ENCODE measurements around the gene HSCB.
A peak's percentile ranks its signal among the peaks of the same experiment; 100 is the strongest.
"Not testable (repeated sequence)": the region's sequence is repeated elsewhere in the genome, so short reads cannot be mapped to it uniquely, and the experiment has no call there.

HSCB gene, protein sequence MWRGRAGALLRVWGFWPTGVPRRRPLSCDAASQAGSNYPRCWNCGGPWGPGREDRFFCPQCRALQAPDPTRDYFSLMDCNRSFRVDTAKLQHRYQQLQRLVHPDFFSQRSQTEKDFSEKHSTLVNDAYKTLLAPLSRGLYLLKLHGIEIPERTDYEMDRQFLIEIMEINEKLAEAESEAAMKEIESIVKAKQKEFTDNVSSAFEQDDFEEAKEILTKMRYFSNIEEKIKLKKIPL

DNA sequence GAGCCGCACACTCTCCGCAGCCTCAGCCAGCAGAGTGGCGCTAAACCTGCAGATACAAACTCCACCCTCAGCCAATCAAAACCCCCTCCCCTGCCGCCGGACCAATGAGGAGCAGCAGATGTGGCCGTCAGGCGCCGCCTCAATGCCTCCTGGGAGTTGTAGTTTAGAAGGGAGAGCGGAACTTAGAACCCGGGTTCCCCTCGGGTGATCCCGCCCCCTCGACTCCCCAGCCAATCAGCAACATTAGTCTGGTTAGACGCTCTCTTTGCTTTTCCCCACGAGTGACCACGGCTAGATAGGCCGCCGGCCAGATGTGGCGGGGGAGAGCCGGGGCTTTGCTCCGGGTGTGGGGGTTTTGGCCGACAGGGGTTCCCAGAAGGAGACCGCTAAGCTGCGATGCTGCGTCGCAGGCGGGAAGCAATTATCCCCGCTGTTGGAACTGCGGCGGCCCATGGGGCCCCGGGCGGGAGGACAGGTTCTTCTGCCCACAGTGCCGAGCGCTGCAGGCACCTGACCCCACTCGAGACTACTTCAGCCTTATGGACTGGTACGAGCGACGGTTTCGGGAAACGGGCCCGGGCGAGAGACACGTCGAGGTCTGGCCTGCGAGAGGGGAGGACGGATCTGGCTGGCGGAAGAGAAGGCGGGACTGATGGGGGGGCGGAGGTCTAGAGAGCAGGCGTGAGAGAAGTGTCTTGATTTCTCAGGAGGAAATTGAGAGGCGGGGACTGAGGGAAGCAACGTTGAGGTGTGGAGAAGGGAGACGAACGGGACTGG lies at the start of gene HSCB, which contains the start of gene CHEK2:
Gene HSCB, plus strand, starts transcription at position 255 of the 777 bp plus-strand sequence. Its CDS starts 57 bp downstream, at position 312.
Gene CHEK2, minus strand, starts transcription at position 36 of the 777 bp plus-strand sequence. CDS start 7,099 bp downstream, outside the sequence.
- DNase-seq: peak; percentile 87 to 99

DNA sequence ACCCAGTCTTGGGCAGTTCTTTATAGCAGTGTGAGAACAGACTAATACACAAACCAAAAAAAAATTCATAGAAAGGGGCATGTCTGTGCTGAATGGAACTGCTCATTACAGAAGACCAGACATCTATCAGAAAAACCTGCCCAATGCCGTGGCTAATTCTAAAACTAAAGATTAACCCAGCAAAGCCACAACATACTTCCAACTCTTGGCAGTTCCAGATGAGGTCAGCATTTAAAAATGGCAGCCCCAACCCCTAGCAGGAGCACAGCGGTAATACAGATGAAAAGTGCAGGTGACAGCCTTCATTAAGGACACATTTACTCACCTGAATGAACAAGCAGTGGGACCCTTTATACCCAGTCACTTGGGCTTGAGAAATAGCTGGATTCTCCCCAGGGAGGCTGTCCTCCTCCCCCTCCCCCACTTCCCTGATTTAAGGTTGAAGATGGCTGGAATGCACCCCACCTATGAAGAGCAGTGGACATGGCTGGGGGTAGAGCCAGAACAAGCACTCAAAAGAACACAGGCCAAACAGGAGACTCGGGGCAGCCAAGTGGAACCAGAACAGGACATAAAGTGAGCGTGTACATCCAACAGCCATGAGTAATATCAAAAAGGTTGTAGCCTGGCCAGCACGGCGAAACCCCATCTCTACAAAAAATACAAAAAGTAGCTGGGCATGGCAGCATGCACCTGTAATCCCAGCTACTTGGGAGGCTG lies 48.6 kb upstream of the HSCB start:
- DNase-seq: not testable (repeated sequence)

DNA sequence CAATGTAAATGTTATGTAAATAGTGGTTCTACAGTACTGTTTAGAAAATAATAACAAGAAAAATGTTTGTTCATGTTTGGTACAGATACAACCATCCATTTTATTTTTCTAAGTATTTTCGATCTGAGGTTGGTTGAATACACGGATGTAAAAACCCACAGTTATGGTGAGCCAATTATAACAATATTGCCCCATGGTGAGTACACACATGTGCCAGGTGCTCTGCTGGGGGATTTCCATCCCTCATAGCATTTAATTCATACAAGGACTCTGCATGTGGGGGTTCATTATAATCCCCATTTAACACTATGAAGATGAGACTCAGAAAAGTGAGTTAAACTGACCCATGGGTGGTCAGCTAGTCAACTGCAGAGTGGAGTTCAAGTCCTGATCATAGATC lies 38.9 kb upstream of the HSCB start:
- no peak for DNase-seq

DNA sequence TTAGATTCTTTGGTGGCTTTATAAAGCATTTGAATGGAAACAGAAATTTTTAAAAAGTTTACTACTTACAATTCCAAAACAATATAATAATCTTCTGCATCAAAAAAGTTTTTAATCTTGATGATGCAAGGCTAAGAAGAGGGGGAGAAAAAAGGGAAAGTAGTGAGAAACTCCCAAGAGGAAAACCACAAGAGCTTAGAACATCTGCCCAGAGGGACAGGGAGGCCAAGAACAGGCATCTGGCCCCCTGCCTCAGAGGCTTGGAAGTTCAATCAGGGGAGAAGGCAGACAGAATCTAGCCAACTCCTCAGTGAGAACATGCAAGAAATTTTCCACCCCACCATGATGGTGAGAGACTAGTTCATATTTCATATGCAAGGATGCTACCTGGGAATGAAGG lies 38.4 kb upstream of the HSCB start:
- no peak for DNase-seq

DNA sequence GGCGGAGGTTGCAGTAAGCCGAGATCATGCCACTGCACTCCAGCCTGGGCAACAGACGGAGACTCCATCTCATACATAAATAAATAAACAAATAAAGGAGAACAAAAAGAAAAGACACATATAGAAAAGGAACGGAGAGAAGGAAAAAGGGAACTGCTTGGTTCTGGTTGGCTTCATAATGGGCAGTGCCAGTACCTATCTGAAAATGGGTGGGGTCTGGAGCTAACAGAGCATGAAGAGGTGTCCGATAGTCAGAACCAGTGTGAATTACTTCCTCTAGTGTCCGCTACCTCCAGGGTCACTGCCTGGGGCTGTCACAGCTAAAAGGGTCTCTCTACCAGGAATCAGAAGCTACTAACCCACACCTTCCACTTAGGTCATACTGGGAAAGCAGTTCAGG lies 35.0 kb upstream of the HSCB start:
- no peak for DNase-seq

DNA sequence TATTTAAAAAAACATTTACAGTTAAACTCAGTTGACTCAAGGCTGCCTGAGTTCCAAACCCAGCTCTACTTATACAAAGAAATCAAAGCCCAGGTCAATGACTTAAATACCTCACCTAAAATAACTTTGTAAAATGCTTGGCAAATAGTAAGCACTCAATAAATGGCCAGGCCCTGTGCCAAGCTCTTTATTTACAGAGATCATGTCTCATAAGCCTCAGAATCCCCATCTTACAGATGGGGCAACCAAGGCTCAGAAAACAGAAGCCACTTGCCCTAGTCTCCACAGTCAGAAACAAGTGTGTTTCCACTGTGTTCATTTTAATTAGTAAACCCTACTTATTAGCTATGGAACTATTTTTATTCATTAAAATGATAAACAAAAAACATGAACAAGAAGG lies 31.7 kb upstream of the HSCB start:
- DNase-seq: no peak

DNA sequence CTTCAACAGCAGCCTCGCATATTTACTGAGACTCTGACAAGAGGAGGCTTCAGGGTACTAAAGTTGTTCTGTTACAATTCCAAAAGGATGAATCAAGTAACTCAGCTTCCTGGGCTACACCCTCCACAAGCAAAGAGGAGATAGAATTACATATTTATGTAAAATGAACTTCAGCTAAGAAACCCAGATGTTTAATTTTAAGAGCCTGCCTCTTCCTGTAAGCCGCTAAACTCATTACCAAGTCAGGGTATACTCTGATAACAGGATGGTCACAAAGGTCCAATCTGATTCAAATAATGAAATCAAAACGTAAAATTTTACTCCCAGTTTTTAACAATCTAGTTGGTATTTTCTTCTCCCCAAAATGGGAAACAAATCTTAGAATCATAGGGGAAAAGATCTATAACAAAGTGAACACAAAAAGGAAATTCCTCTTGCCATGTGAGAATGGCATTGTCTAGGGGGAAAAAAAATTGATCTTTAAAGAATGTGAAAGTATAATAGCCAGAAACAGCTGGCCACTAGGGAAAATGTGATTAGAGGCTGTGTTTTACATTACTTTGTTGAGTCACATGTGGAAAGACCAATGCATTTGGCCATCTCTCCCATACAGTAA lies 31.2 kb upstream of the HSCB start:
- no peak for DNase-seq

DNA sequence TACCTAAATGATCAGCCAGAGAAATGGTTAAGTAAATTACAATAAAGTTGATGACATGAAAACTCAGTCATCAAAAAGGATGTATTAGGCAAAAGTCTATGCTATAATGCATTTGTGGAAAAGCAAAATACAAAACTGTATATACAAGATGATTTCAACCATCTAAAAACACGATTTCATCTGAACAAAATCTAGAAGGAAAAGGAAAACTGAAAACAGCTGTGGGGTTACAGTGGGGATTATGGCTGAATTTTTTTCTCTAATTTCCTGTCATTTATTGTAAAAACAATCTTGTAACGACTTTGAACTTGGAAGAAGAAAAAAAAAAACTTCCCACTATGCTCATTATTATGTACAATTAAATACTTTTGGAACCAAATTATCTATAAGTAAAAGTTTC lies 30.5 kb upstream of the HSCB start:
- DNase-seq: no peak

DNA sequence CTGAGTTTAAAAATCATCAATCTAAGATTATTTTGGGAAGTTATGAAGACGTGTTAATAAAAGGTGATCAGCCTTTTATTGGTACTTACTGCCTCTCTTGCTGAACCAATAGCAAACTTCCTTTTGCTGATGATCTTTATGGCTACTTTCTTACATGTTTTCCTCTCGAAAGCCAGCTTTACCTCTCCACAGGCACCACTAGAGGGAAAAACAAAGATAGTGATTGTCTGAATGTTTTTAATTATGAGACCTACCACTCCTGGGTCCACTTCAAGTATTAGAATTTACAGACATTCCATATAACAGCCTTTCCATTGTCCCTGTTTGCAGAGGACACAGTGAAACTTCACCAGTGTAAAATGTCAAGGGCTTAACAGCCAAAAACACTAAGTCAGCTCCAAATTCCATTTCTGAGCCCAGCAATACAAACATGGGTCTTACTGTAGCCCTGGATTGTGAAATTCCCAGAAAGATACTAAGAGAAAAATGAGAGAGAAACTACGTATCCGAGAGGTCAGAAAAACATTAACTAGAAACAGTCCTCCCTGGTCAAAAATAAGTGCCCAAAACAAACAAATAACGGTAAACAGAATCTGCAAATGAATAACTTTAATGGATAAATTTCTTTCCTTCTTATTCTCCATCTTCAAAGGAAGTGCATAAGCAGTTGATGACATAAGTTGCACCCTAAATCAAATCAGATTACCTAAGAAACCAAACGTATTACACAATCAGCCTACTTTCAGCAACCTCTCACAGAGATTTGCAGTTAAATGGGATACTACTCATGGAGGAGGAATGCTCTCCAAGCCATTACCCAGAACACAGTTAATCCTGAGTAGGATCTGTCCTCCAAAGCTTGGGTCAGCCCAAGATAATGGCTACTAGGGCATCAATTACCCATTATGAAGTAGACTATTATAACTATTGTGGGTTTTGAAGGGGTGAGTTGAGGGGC lies 29.7 kb upstream of the HSCB start:
- no peak for DNase-seq

DNA sequence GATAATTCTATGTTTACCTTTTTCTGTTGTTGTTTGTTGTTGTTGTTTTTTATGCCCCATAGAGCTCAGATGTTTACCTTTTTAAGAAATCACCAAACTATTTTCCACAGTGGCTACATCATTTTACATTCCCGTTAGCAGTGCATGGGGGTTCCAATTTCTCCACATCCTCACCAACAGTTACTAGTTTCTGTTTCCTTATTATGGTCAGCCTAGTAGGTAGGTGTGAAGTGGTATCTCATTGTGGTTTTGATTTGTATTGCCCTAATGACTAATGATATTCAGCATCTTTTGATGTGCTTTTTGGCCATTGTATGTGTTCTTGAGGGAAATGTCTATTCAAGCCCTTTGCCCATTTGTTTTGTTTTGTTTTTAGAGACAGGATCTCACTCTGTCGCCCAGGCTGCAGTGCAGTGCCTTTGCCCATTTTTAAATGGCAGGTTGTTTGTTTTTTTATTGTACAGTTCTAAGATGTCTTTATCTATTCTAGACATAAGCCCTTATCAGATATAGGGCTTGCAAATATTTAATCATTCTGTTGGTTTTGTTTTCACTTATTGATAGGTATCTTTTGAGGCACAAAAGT lies 27.7 kb upstream of the HSCB start:
- no peak for DNase-seq

DNA sequence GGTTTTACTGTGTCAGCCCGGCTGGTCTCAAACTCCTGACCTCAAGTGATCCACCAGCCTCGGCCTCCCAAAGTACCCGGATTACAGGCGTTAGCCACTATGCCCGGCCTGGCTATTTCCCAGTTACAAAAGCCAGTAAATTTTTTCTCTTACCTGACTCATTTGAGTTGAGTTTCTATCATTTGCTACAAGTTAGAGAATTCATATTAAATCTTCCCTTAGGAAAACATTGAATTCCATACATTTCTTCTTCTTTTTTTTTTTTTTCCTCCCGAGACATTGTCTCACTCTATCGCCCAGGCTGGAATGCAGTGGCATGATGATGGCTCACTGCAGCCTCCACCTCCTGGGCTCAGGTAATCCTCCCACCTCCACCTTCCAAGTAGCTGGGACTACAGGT lies 26.2 kb upstream of the HSCB start:
- DNase-seq: no peak

DNA sequence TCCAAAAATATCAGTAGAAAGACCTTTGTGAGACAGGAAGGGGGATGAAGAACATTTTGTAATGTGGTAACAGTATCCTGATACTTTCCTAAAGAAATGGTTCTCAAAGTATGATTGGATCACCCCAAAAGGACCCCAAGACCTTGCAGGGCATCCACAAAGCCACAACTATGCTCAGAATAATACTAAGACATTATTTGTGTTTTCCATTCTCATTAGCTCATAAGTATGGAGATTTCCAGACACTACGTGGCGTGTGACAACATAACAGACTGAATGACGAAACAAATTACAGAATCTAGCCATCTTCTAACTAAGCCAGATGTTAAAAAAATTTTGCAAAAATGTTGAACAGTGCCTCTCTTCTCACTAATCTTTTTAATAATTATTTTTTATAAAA lies 25.2 kb upstream of the HSCB start:
- DNase-seq: no peak

DNA sequence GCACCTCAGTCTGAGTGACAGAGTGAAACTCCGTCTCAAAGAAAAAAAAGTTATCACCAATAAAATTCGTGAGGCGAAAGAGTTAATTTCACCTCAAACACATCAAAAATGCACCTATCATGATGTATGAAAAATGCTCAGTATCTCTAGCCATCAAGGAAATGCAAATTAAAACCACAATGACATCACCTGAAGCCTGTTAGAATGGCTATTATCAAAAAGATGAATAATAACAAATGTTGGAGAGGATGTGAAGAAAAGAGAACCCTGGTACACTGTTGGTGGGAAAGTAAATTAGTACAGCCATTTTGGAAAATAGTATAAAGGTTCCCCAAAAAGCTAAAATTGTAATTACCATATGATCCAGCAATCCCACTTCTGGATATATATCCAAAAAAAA lies 23.8 kb upstream of the HSCB start:
- no peak for DNase-seq

DNA sequence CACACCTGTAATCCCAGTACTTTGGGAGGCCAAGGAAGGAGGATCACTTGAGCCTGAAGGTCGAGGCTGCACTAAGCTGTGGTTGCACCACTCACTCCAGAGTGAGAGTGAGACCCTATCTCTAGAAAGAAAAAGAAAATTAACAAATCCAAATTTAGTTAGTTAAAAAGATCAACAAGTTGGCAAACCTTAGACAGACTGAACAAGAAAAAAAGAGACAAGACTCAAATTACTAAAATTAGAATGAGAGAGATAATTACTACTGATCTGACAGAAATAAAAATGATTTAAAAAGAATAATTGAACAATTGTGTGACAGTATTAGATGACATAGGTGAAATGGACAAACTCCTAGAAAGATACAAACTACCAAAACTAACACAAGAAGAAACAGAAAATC lies 13.8 kb upstream of the HSCB start:
- DNase-seq: no peak

DNA sequence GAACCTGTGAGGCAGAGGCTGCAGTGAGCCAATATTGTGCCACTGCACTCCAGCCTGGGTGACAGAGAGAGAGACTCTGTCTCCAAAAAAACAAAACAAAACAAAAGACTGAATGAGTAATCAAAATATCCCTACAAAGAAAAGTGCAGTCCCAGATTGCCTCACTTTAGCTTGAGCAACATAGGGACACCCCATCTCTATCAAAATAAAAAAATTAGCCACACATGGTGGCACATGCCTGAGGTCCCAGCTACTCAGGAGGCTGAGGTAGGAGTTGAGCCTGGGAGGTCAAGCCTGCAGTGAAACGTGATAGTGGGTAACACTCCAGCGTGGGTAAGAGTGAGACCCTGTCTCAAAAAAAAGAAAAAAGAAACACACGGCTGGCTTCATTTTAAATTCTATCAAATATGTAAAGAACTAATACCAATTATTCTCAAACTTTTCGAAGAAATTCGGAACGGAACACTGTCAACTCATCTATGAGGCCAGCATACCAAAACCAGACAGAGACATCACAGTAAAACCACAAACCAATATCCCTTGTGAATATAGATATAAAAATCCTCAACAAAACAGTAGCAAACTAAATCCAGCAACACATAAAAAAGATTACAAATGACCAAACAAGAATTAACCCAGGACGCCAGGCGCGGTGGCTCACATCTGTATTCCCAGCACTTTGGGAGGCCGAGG lies 13.1 kb upstream of the HSCB start:
- no peak for DNase-seq

DNA sequence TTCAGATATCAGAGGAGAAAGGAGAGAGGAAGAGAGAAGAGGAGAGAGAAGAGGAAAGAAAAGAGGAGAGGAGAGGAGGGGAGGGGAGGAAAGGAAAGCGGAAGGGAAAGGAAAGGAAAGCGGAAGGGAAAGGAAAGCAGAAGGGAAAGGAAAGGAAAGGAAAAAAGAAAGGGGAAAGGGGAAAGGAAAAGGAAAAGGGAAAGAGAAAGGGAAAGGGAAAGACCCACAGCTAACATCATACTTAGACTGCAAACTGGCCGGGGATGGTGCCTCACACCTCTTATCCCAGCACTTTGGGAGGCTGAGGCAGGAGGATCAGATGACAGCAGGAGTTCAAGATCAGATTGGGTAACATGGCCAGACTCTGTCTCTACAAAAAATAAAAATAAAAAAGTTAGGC lies 11.7 kb upstream of the HSCB start:
- DNase-seq: no peak

DNA sequence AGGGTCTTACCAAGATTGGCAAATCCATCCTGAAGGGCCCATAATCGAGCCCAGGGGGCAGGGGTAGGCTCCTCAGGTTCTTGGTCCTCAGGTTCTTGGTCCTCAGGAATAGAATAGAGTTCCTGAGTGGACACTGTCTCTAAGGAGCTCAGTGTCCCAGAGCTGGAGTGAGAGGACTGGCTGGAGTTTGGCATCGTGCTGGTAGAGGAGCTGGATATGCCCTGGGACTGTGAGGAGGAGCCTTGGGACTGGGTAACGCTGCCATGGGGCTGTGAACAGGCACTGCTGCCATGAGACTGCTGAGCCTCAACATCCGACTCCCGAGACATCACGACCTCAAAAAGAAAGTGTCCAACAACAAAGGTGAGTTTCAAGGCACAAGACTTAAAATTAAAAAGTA lies 7.4 kb upstream of the HSCB start:
- no peak for DNase-seq

DNA sequence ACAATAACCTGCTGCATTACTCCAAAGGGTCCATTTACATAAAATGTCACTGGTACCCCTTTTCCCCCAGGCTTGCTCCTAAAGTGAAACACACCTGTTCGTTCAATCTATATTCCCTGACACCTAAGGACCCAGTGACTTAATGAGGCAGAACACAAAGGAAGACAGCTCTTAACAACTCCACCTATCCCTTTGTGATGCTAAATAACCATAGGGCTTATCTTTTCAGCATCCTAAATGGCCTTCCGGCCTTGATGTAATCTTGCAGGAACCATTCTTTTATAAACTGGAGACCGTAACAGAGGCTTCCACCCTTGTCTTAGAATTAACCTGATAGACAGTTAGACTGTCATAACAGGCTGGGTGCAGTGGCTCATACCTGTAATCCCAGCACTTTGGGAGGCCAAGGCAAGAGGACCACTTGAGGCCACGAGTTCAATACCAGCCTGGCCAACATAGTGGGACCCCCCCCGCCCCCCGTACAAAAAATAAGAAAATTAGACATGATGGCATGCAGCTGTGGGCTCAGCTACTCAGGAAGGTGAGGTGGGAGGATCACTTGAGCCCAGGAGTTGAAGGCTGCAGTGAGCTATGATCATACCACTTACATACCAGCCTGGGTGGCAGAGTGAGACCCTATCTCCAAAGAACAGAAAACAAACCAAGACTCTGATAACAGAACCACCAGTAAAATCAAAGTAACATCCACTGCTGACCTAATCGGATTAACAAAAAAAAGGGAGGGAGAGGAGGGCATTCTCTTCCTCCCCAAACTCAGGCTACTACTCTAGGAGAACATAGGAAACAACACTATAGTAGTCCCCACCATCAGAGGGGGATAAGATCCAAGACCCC lies 5.3 kb upstream of the HSCB start:
- DNase-seq: no peak

DNA sequence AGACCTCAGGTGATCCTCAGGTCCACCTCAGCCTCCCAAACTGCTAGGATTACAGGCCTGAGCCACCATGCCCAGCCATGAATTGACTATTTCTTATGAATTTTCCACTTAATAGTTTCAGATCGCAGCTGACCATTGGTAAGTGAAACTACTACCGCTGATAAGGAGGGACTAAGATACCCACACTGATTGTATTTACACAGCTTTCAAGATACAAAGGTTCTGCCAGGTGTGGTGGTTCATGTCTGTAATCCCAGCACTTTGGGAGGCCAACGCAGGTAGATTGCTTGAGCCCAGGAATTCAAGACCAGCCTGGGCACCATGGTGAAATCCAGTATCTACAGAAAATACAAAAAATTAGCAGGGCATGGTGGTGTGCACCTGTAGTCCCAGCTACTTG lies 4.1 kb upstream of the HSCB start:
- no peak for DNase-seq

DNA sequence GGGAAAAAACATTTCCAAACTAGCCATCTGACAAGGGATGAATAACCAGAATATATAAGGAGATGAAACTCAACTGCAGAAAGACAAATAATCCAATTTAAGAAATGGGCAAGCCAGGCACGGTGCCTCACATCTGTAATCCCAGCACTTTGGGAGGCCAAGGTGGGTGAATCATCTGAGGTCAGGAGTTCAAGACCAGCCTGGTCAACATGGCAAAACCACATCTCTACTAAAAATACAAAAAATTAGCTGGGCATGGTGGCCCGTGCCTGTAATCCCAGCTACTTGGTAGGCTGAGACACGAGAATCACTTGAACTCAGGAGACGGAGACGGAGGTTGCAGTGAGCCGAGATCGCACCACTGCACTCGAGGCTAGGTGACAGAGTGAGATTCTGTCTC lies 3.0 kb upstream of the HSCB start:
- not testable (repeated sequence) for DNase-seq

All from bone marrow (tissue), 2 donors.